Fibroblast of lung (primary cell): Measurements from ENCODE around the gene RPS16.

ENCODE experiments used
- CTCF ChIP-seq, 2 donors: IDR thresholded peaks in 1 of 2; conservative IDR thresholded peaks in 1 of 2; 1 replicate in 1 of 2; 2 replicates in 1 of 2; pipeline ENCODE4 v1.5.1; 2011 to 2012; ENCODE audit warnings: low read length in 2 of 2, control low read depth in 1 of 2, inconsistent platforms in 1 of 2, low read depth in 1 of 2, mild to moderate bottlenecking in 1 of 2
- EZH2 ChIP-seq: IDR thresholded peaks from 2 replicates; pipeline ENCODE4 v1.5.1; 2012; ENCODE audit warnings: low read length, control low read depth, mild to moderate bottlenecking; ENCODE audit errors: missing control alignments

- TF ChIP-seq CTCF (conservative IDR thresholded peaks at IDR 0.05 in 1 of 2, IDR thresholded peaks at IDR 0.05 in 1 of 2; ENCODE audit: low read depth in 1 of 2, low read length in 2 of 2): no peak
- no peak for TF ChIP-seq EZH2
Observed at GRCh38 chr19:39479916-39480315, 44.2 kb upstream of the RPS16 start.
